SK-N-MC (cell line): ENCODE data around the gene HSPB1.
"Not testable (repeated sequence)": the region's sequence is repeated elsewhere in the genome, so short reads cannot be mapped to it uniquely, and the experiment has no call there.

Experiments
- DNase-seq: peaks from one replicate; pipeline ENCODE4 v3.0.0-alpha.2; 2011; ENCODE audit warnings: low read depth, low spot score
- H3K27ac ChIP-seq: fragments of 200-600 bp; sonication (generic); 2 replicates; pipeline ENCODE4 v1.5.1; 2016; ENCODE audit warnings: mixed run types
- H3K36me3 ChIP-seq: fragments of 200-600 bp; sonication (generic); 2 replicates; pipeline ENCODE4 v1.6.1; 2017; ENCODE audit warnings: antibody characterized with exemption, low read length, mixed read lengths; ENCODE audit not compliant: insufficient read depth
- H3K4me3 ChIP-seq: fragments of 200-600 bp; sonication (generic); 2 replicates; pipeline ENCODE4 v1.5.1; 2016
- H3K9ac ChIP-seq: fragments of 200-600 bp; sonication (generic); 2 replicates; pipeline ENCODE4 v1.8.0; 2017; ENCODE audit warnings: mixed run types, mixed read lengths; ENCODE audit not compliant: insufficient read length
- H3K9me3 ChIP-seq: fragments of 200-600 bp; sonication (generic); 2 replicates; pipeline ENCODE4 v1.6.1; 2017; ENCODE audit warnings: low read depth, mild to moderate bottlenecking, antibody characterized with exemption, low read length, moderate library complexity, mixed read lengths
- EZH2 ChIP-seq: fragments of 200-600 bp; sonication (generic); IDR thresholded peaks from one replicate; pipeline ENCODE4 v1.6.1; 2017; ENCODE audit warnings: antibody characterized with exemption
- FOXP2 ChIP-seq: optimal IDR thresholded peaks from 2 replicates; pipeline ENCODE3; 2011; ENCODE audit warnings: mild to moderate bottlenecking, moderate library complexity; ENCODE audit not compliant: insufficient read depth; ENCODE audit errors: extremely low read length, control extremely low read depth
- POLR2AphosphoS5 ChIP-seq: IDR thresholded peaks from 2 replicates; pipeline ENCODE4 v1.6.1; 2012; ENCODE audit warnings: mild to moderate bottlenecking, low read depth, low read length, borderline replicate concordance

The HSPB1 gene

GRCh38 chr7:76265299-76265698, 37.2 kb upstream of the HSPB1 start:
- H3K9me3 ChIP-seq = no peaks in the 10 kb centered on the region
- no peak overlapping the region for H3K9ac ChIP-seq
- H3K27ac ChIP-seq = no peak overlapping the region
- no peak for DNase-seq
- no peak for TF ChIP-seq EZH2
- TF ChIP-seq POLR2AphosphoS5 = no peak
- H3K4me3 ChIP-seq = no peak overlapping the region
- H3K36me3 ChIP-seq = no peaks in the 10 kb centered on the region

GRCh38 chr7:76267107-76267893, 35.2 kb upstream of the HSPB1 start:
- H3K9me3 ChIP-seq = no peaks in the 10 kb centered on the region
- H3K36me3 ChIP-seq = no peaks in the 10 kb centered on the region
- peak overlapping the region; percentile 63 for H3K9ac ChIP-seq
- H3K27ac ChIP-seq = no peak overlapping the region
- DNase-seq = no peak
- TF ChIP-seq EZH2 (no peak), POLR2AphosphoS5 (no peak), FOXP2 (no peak)
- peak overlapping the region; percentile 81 for H3K4me3 ChIP-seq

- Histone ChIP-seq H3K4me3 (no peak overlapping the region), H3K27ac (no peak overlapping the region), H3K9ac (no peak overlapping the region), H3K9me3 (no peaks in the 10 kb centered on the region), H3K36me3 (no peaks in the 10 kb centered on the region)
- TF ChIP-seq EZH2 (no peak), POLR2AphosphoS5 (no peak), FOXP2 (no peak)
- no peak for DNase-seq
Measured at GRCh38 chr7:76267894-76268183, 34.6 kb upstream of the HSPB1 start.

- no peaks in the 10 kb centered on the region for H3K9me3 ChIP-seq
- no peak overlapping the region for H3K9ac ChIP-seq
- no peak for DNase-seq
- H3K36me3 ChIP-seq = no peaks in the 10 kb centered on the region
- no peak overlapping the region for H3K4me3 ChIP-seq
- no peak overlapping the region for H3K27ac ChIP-seq
- TF ChIP-seq EZH2 (no peak), POLR2AphosphoS5 (no peak), FOXP2 (no peak)
Measured at GRCh38 chr7:76268376-76268775, 34.1 kb upstream of the HSPB1 start.

- no peak for DNase-seq
- peak overlapping the region; percentile 28; the same call in 1 of the 2 replicates for H3K4me3 ChIP-seq
- TF ChIP-seq EZH2 = no peak
- no peak for TF ChIP-seq POLR2AphosphoS5
- no peak for TF ChIP-seq FOXP2
- H3K27ac ChIP-seq = no peak overlapping the region
- no peaks in the 10 kb centered on the region for H3K9me3 ChIP-seq
- H3K36me3 ChIP-seq = no peaks in the 10 kb centered on the region
- peak overlapping the region; percentile 26 for H3K9ac ChIP-seq
Measured at GRCh38 chr7:76269895-76270294, 32.6 kb upstream of the HSPB1 start.

- H3K36me3 ChIP-seq, DNase-seq, H3K9ac ChIP-seq, H3K9me3 ChIP-seq, H3K4me3 ChIP-seq, H3K27ac ChIP-seq: not testable (repeated sequence)
Measured at GRCh38 chr7:76271384-76271783, 31.1 kb upstream of the HSPB1 start.

- Histone ChIP-seq H3K9me3 (no peaks in the 10 kb centered on the region), H3K4me3 (no peak overlapping the region), H3K9ac (no peak overlapping the region), H3K36me3 (no peaks in the 10 kb centered on the region), H3K27ac (no peak overlapping the region)
- TF ChIP-seq POLR2AphosphoS5 (no peak), FOXP2 (no peak), EZH2 (no peak)
- no peak for DNase-seq
Measured at GRCh38 chr7:76272142-76272541, 30.3 kb upstream of the HSPB1 start.

- no peak for DNase-seq
- Histone ChIP-seq H3K36me3 (no peaks in the 10 kb centered on the region), H3K9me3 (no peaks in the 10 kb centered on the region), H3K9ac (no peak overlapping the region), H3K27ac (no peak overlapping the region), H3K4me3 (no peak overlapping the region)
- TF ChIP-seq POLR2AphosphoS5 (no peak), FOXP2 (no peak), EZH2 (no peak)
Measured at GRCh38 chr7:76272851-76273497, 29.5 kb upstream of the HSPB1 start.

GRCh38 chr7:76273503-76273902, 29.0 kb upstream of the HSPB1 start:
- Histone ChIP-seq H3K36me3 (no peaks in the 10 kb centered on the region), H3K9me3 (no peaks in the 10 kb centered on the region), H3K9ac (no peak overlapping the region), H3K4me3 (no peak overlapping the region), H3K27ac (no peak overlapping the region)
- TF ChIP-seq FOXP2 (no peak), EZH2 (no peak), POLR2AphosphoS5 (no peak)
- DNase-seq = no peak
